OCI-LY3 (cell line): ENCODE data around the gene CHMP4A.

ENCODE experiments used
- H2AFZ ChIP-seq: fragments of 200-600, 300-600 bp; shearing (Covaris generic); 2 replicates; pipeline ENCODE4 v1.6.0; 2014; ENCODE audit warnings: antibody characterized with exemption, low read depth, low read length
- H3K27ac ChIP-seq: fragments of 200-600, 300-600 bp; sonication (generic); 2 replicates; pipeline ENCODE4 v1.5.1; 2014; ENCODE audit warnings: mild to moderate bottlenecking, low read length, moderate library complexity, mixed read lengths
- H3K27me3 ChIP-seq: fragments of 200-600, 300-600 bp; sonication (generic); 2 replicates; pipeline ENCODE4 v1.6.1; 2014; ENCODE audit warnings: low read depth, low read length, mixed read lengths
- H3K36me3 ChIP-seq: fragments of 200-600, 300-600 bp; sonication (generic); replicated peaks from 2 replicates; pipeline ENCODE3; 2014; ENCODE audit warnings: low read depth, low read length, mixed read lengths
- H3K4me1 ChIP-seq: fragments of 300-600, 200-600 bp; sonication (generic); 2 replicates; pipeline ENCODE4 v1.6.1; 2014; ENCODE audit warnings: low read length, mixed read lengths
- H3K4me2 ChIP-seq: fragments of 200-600, 300-600 bp; sonication (generic); 2 replicates; pipeline ENCODE4 v1.6.1; 2014; ENCODE audit warnings: low read length, mixed read lengths
- H3K4me3 ChIP-seq: fragments of 300-600, 200-600 bp; sonication (generic); 2 replicates; pipeline ENCODE4 v1.5.1; 2014; ENCODE audit warnings: antibody characterized with exemption, mild to moderate bottlenecking, low read length, moderate library complexity
- H3K79me2 ChIP-seq: fragments of 300-600, 200-600 bp; shearing (Covaris generic); 2 replicates; pipeline ENCODE4 v1.6.1; 2014; ENCODE audit warnings: mild to moderate bottlenecking, low read length, mixed read lengths
- H3K9ac ChIP-seq: fragments of 300-600, 200-600 bp; shearing (Covaris generic); 2 replicates; pipeline ENCODE4 v1.6.0; 2014; ENCODE audit warnings: mild to moderate bottlenecking, low read length, moderate library complexity
- H3K9me3 ChIP-seq: fragments of 200-600, 300-600 bp; shearing (Covaris generic); 2 replicates; pipeline ENCODE4 v1.6.1; 2014; ENCODE audit warnings: low read length, mixed read lengths; ENCODE audit not compliant: insufficient read depth
- H4K20me1 ChIP-seq: fragments of 200-600, 300-600 bp; sonication (generic); 2 replicates; pipeline ENCODE4 v1.6.1; 2016; ENCODE audit warnings: low read length, mixed read lengths; ENCODE audit not compliant: insufficient read depth
- CTCF ChIP-seq: fragments of 200-600, 300-600 bp; sonication (generic); IDR thresholded peaks from 2 replicates; pipeline ENCODE4 v1.5.1; 2014; ENCODE audit warnings: antibody characterized with exemption, low read length, low read depth
- EZH2phosphoT487 ChIP-seq: fragments of 200-600 bp; shearing (Covaris generic); IDR thresholded peaks from 2 replicates; pipeline ENCODE4 v1.6.1; 2018; ENCODE audit warnings: antibody characterized with exemption, mixed run types, low read depth

CHMP4A gene

DNA sequence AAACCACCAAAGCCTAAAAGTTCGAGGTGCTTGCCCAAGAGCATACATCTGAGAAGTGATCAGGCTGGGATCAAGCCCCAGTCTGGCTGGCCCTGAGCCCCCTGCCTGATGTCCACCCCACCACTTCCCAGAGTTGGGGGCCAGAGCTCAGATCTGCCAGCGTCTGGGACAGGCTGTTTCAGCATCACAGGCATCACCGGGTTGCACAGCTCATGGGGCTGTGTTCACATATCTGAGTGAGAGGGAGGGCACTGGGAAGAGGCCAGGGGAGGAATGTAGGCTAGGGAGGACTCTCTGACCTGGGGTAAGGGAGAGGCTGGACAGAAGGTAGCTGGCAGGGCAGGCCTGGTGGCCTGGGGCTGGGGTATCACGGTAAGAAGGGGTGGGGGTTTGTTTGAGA is 43.7 kb upstream of the CHMP4A start:
- Histone ChIP-seq H3K79me2 (no peaks in the 10 kb centered on the region), H2AFZ (no peak overlapping the region), H3K4me2 (no peak overlapping the region), H3K4me3 (no peak overlapping the region), H3K4me1 (no peaks in the 10 kb centered on the region), H3K36me3 (no peaks in the 10 kb centered on the region), H3K9ac (no peak overlapping the region), H3K9me3 (no peaks in the 10 kb centered on the region), H3K27me3 (no peaks in the 10 kb centered on the region), H3K27ac (no peak overlapping the region), H4K20me1 (no peaks in the 10 kb centered on the region)
- TF ChIP-seq CTCF (no peak), EZH2phosphoT487 (no peak)

DNA sequence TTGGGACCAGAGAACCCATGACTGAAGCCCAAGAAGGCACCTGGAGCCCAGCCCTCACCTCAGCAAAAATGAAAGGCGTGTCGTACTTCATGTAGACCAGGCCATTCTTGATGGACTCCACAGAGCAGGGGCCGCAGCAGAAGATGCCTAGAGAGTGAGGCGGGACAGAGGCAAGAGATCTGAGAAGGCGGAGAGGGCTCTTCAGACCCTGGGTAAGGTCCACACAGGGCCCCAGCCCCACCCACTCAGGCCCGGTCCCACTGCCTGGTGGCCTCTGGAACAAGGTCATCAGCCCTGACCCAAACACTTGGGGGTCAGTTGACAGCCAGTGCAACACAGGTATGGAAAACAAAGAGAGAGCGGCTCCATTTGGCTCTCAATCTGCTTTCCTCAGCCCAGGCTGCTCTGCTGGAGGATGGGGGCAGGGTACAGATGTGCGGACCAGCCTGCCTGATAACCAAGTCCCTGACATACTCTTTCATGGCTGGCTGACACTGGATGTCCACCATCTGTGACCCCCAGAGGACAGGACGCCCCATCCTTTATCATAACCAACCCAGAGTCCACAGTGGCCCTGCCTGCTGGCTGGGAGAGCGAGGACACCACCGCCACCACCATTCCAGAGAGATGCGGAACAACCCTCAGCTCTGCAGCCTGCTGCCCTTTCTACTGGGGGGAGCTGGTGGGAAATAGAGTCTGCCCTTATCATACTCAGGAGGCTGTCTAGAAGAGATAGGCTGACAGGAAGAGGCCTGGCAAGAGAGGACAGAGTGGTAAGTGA is 42.8 kb upstream of the CHMP4A start:
- Histone ChIP-seq H3K27ac (no peak overlapping the region), H3K4me1 (peaks cover 2% of the 10 kb centered on the region; the same call in 1 of the 2 replicates), H4K20me1 (no peaks in the 10 kb centered on the region), H3K9ac (no peak overlapping the region), H3K36me3 (no peaks in the 10 kb centered on the region), H3K9me3 (no peaks in the 10 kb centered on the region), H3K27me3 (no peaks in the 10 kb centered on the region), H3K4me2 (no peak overlapping the region), H2AFZ (no peak overlapping the region), H3K4me3 (no peak overlapping the region), H3K79me2 (no peaks in the 10 kb centered on the region)
- TF ChIP-seq CTCF (no peak), EZH2phosphoT487 (no peak)

DNA sequence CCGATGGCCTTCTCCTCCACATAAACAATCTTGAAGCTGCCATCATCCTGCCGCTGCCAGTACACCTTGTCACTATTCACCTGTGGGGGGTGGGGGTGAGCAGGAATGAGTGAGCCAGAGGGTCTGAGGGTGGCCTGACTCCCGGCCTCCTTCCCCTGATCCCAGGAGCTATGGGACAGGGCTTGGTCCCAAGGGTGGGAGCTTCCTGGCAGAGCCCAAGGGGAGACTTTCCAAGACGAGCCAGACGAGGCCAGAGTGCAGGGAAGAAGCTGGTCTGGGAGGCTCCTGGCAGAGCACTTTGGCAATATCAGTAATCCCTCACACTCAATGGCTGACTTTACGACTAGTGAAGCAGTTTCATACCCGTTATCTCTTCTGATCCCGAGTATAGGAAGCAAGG is 42.1 kb upstream of the CHMP4A start:
- Histone ChIP-seq H4K20me1 (no peaks in the 10 kb centered on the region), H3K9me3 (no peaks in the 10 kb centered on the region), H3K4me1 (peaks cover 9% of the 10 kb centered on the region), H3K36me3 (no peaks in the 10 kb centered on the region), H2AFZ (no peak overlapping the region), H3K79me2 (no peaks in the 10 kb centered on the region), H3K27ac (no peak overlapping the region), H3K4me3 (no peak overlapping the region), H3K4me2 (no peak overlapping the region), H3K9ac (no peak overlapping the region), H3K27me3 (no peaks in the 10 kb centered on the region)
- TF ChIP-seq CTCF (no peak), EZH2phosphoT487 (no peak)

- H3K9ac ChIP-seq, result no peak overlapping the region
- no peak overlapping the region for H3K4me2 ChIP-seq
- no peaks in the 10 kb centered on the region for H4K20me1 ChIP-seq
- H3K9me3 ChIP-seq, result no peaks in the 10 kb centered on the region
- H3K36me3 ChIP-seq, result no peaks in the 10 kb centered on the region
- H3K79me2 ChIP-seq, result no peaks in the 10 kb centered on the region
- peaks cover 12% of the 10 kb centered on the region for H3K4me1 ChIP-seq
- H3K4me3 ChIP-seq, result no peak overlapping the region
- no peak overlapping the region for H3K27ac ChIP-seq
- H3K27me3 ChIP-seq, result no peaks in the 10 kb centered on the region
- no peak overlapping the region for H2AFZ ChIP-seq
- TF ChIP-seq CTCF, result no peak
- no peak for TF ChIP-seq EZH2phosphoT487
Measured at GRCh38 chr14:24254630-24255392, 41.5 kb upstream of the CHMP4A start.
